Brain pericyte (primary cell): ENCODE results near the gene SAMM50.

Experiments
- DNase-seq: peaks from one replicate; pipeline ENCODE4 v3.0.0-alpha.2; 2012; ENCODE audit warnings: low read depth, low spot score

Gene SAMM50

DNA sequence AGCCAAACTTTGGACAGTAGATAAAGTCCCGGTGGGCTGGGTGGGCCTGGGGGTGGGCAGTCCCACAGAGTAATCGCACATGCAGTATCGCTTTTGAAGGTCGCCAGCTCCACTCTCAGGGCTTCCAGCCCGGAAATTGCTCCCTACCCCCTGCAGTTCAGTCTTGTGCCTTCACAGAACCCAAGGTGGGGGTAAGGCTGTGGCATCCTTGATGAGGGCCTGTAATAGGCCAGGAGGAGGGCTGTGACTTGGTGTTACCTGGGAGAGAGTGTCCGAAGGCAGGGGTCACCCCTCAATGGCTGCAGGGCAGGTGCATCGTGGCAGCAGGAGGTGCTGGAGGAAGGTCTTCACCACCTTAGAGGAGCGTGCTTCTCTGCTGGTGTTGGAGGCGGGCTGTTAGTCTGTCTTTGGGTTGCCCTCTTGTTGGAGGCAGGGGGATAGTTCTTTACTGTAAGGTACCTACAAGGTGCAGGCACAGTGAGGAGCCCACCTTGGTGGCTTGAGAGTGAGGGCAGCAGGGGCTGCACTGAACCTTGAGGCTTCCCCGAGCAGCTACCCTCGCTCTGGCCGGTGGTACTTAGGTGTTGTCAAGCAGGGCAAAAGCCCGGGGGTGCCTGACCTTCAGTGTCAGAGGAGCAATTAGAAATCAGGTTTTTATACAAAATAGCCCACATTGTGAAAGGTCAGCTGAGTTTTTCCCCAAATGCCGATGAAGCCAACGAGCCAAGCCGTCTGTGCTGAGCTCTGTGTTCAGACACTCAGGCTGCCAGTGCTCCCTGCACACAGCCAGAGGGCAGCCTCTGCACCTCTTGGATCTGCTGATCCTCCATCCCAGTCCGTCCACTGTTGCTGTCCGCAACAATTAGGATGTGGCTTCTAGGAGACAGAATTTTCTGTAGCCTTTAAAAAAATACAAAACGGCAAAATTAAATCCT is 21.9 kb downstream of the SAMM50 start:
- no peak for DNase-seq

- no peak for DNase-seq
Measured at GRCh38 chr22:43978558-43978957, 23.3 kb downstream of the SAMM50 start.

GRCh38 chr22:43980579-43980978 is 25.3 kb downstream of the SAMM50 start:
- no peak for DNase-seq

- DNase-seq: no peak
Measured at GRCh38 chr22:43980996-43981395, 25.8 kb downstream of the SAMM50 start.

DNA sequence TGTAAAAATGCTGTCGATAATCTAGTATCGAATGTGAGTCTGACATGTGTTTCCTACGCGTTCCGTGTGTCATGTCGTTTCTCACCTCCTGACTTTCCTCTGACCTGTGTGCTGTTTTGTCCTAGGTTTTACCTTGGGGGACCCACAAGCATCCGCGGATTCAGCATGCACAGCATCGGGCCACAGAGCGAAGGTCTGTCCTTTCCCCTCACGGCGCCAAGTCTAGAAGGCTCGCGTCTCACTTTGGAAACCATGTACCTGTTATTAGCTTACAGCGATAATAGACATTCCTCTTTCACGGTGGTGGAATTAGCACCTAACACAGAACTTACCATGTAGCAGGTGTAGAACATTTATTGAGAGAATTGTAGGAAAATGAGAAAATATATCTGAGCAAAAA is 28.6 kb downstream of the SAMM50 start:
- DNase-seq: no peak

DNA sequence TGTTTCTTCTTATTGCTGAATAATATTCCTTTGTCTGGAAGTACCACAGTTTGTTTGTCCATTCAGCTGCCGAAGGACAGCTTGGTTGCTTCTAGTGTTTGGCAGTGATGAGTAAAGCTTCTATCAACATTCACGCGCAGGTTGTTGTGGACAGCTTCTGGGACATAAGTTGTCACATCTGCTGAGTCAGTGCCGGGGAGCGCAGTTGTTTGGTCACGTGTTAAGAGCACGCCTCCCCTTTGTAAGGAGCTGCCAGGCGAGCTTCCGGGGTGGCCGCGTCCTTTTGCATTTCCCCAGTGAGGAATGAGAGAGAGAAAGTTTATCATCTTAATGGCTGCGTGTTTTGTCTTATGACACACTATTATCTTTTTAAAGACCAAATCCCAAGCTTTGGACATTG is 30.3 kb downstream of the SAMM50 start:
- no peak for DNase-seq

DNA sequence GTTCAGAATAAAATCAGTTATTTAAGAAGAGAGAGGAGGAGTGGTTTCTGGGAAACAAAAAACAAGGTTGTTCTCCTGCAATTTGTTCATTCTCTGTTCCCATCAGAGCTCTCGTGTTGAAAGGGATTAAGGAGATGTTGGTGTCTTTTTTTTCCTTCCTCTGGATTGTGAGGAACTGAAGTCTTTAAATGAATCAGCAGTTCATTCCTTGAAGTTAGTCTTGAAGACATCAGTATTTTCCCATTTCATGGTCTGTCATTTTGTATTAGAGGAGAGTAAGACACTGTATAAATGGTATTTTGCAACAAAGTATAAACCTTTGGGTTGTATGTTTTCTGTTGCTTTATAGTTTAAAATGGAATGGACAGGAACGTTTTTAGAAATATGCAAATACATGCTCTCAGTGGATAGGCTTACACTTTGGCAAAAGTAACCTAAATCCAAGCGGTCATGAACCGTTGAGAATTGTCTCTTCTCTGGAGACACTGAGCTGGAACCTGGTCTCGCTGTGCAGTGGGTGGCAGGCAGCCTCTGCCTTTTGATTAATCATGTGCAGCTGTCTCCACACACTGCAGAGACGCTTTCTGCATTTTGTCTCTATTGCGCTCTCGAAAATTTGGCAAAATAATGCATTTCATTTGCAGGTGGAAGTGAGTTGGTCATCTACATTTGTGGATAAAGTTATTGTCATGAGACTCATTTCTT is 33.0 kb downstream of the SAMM50 start:
- DNase-seq: no peak

DNA sequence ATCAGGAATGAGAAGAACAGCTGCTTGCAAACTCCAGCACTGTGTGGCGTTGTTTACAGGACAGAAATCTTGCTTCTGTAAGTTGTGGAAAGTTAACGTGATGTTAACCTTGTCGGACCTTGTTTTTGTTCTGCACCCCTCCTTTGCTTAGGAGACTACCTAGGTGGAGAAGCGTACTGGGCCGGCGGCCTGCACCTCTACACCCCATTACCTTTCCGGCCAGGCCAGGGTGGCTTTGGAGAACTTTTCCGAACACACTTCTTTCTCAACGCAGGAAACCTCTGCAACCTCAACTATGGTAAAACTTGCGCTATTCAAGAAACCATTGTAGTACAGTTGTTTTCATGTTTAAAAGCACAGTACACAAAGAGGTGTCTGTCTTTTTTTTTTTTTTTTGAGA is 33.7 kb downstream of the SAMM50 start:
- DNase-seq: no peak

DNA sequence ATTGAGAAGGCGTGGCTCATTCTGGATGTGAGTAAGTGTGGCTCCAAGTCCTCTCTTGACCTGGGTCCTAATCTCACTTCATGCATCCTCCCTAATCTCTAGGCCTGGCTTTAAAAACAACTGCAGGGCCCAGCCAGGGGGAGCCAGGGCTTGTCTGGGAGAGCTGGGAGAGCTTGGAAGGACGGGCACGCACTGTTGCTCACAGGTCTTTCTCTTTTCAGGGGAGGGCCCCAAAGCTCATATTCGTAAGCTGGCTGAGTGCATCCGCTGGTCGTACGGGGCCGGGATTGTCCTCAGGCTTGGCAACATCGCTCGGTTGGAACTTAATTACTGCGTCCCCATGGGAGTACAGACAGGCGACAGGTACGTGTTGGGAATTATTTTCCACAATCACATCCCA is 34.8 kb downstream of the SAMM50 start:
- DNase-seq: no peak

DNA sequence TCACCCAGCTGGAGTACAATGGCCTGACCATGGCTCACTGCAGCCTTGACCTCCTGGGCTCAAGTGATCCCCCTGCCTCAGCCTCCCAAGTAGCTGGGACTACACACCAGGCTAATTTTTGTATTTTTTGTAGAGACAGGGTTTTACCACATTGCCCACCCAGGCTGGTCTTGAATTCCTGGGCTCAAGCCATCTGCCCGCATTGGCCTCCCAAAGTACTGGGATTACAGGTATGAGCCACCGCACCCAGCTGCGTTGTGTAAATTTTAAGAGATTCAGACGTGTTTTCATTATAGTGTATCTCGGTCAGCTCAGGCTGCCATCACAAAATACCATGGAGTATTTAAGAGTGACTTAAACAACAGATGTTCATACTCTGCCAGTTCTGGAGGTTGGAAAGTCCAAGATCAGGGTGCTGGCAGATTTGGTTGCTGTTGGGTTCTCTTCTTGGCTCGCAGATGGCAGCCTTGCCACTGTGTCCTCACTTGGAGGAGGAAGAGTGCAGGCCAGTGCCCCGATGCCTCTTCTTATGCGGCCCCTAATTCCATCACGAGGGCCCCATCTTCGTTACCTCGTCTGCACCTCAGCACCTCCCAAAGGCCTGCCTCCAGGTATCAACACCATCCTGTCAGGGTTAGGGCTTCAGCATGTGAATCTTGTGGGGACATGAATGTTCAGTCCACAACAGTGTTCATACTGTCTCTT is 36.2 kb downstream of the SAMM50 start:
- DNase-seq: no peak

- DNase-seq: no peak
Measured at GRCh38 chr22:43992331-43992821, 37.1 kb downstream of the SAMM50 start.

DNA sequence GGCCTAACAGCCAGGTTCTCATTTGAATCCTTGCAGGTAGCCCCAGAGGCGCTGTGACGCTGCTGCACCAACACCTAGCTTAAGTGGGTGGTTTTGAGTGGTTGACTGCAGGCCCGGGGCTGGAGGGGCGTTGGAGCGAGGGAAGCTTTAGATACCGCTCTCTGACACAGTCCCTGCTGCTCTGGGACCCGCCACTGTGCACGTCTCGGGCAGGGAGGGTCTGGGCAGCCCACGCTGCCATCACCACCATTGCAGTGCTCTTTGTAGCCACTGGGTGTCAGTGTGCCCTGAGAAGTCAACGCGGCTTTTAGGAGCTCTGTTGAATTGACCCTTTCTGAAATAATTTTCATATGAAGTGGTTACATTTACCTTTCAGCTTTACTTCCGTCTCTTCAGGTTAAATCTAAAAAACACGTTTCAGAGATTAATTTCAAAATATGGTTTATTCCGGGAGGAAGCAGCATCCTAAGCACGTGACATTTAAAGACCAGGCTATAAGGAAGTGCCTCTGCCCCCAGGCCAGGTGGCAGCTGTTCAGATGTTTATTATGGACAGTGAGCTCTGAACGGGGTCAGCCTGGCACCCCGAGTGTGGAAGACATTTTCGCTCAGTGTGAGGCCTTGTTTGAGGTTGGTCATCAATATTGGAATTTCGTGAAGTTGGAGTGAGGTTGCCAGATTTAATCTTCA is 38.0 kb downstream of the SAMM50 start:
- no peak for DNase-seq

DNA sequence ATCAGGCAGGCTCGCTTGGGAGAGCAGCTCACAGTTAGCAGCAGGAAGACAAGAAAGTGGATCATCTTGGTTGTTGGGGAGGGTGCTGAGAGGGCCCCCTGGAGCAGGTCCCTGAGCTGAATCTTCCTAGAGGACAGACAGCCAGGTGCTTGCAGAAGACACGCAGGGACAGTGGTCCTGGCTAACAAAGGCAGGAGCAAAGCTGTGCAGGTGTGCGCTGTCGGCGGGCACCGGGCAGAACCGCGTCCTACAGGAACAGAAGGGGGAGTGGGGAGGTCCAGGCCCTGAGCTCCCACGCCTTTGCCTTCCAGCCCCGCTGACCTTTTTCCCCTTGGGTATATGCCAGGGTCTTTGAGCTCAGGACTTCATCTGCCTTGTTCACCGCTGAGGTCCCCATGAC is 38.8 kb downstream of the SAMM50 start:
- no peak for DNase-seq

GRCh38 chr22:43994416-43994815 is 39.2 kb downstream of the SAMM50 start:
- DNase-seq: no peak

DNA sequence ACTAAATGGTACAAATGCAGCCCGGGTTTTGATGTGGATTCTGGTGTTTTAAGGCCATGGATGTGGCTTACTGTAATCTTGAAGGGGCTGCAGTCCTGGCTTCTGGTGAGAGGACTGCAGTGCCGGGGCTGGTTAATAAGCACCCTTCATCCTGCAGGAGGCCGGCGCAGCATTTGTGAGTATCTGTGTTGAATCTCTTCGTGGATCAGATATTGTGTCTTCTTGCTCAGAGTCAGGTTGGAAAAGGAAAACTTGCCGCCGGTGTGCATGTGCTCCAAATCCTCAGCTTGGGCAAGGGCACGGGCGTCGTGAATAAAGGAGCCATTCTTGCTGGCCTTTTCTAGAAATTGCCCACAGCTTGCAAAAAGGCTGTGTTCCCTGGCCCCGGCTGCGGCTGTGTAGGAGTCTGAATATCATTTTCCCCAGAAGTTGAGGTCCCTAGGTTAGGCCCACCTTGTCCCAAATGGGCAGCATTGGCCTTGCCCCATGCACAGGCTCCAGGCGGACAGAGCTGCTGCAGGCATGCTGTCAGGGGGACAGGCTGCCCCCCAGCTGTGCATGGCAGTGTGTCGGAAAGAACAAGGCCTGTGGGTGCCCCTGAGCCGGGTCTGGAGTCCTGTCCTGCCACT is 39.9 kb downstream of the SAMM50 start:
- DNase-seq: no peak

DNA sequence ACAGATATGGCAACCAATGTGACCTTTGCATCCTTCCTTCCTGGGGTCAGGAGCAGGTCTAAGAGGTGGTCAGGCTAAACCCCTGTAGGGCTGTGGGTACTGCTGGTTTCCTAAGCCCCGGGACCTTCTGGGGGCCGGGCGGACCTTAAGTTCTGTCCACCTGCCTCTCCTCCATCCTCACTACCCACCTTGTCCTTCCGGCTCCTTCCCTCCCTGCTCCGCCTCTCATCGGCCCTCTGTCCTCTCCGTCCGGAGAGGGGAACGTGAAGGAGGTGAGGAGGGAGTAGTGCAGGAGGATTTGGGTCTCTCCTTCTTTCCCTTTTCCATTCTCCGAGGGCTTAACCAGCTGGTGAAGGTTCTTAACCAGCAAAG is 40.5 kb downstream of the SAMM50 start:
- no peak for DNase-seq

DNA sequence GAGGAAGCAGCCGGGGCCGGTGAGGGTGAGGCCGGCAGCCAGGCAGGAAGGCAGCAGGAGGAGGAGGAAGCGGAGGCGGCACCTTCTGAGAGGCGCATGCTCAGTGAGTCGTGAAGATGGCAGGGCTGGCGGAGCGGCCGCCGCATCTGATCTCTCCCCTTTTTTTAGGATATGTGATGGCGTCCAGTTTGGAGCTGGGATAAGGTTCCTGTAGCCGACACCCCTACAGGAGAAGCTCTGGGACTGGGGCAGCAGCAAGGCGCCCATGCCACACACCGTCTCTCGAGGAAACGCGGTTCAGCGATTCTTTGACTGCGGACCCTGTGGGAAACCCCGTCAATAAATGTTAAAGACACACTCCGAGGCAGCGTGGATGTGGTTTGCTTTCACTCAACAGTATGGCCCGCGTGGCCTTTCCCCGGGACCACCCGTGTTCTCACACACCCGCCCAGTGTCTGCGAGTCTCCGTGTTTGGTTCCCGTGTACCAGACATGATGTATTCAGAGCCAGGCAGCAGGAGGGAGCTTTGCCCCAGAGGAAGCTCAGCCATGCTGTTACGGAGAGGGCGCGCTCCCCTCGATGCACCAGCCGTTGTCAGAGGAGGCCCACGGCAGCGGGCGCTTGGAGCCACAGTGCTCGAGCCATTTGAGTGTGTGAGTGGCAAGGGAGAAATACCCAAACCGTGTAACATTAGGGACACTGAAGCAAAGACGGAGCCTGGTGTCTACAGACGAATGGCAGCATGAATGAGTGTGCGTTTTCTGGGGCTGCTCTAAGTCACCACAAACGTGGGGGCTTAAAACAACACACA is 41.1 kb downstream of the SAMM50 start:
- no peak for DNase-seq

DNA sequence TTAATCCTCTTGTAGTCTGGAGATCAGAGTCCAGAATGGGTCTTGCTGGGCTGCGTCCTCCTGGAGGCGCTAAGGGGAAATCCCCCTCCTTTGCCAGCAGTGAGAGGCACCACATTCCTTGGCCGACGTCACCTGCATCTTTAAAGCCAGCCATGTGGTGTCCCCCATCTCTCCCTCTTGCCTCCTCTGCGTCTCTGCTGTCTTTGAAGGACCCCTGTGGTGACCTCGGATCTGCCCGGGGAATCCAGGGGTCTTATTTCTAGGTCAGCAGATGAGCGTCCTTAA is 41.7 kb downstream of the SAMM50 start:
- DNase-seq: no peak

DNA sequence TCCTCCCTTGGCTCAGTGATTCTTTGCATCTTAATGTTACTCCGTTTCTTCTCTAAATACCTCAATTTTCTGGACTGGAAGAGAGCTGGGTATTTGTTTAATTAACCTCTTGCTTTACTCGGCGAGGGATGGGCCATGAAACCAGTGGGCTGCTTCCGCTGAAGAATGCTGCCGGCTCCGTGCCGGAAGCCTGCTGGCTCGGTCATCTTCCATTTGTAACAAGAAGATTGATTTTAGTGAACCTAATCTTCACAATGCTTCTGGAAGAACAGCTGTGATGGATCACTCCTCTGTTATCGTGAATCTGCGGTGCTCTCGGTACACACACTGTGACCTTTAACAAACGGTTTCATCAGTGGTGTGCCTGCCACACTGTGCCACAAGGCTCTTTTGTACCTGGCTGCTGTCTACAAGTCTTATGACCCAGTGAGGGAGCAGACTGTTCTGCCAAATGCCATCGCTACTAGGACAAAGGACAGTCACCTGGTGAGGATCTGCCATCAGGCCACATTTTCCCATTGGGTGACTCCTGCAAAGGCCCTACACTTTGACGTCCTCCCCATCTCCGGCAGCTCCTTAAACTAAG is 43.5 kb downstream of the SAMM50 start:
- DNase-seq: no peak

- DNase-seq: no peak
Measured at GRCh38 chr22:43999378-43999777, 44.1 kb downstream of the SAMM50 start.
